ENCODE data around the gene CDH13. TPM values are rescaled to one million over a fixed set of nuclear protein-coding genes. Genes with fewer than 3 reads are reported as not detected.

CDH13 gene
- total and polyA plus RNA-seq, 2 experiments from 2014 or later: 1.6 to 4.4 TPM

DNA sequence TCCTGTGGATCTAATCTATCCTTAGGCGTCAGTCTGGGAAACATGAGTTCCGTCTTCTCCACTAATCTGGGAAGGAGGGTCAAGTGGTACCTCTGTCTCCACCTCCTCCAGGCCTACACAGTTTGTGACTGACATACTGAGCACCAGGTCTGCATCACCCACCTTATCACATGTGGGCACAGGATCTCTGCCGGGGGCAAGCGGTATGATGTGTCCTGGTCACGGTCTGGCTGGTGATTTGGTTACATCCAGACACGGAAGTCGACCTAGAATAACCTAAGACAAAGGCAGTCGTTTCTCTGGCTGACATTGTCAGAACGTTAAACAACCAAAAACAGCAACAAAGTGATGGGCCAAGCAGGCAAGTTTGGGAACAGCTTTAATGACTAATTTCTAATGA lies 1098.5 kb downstream of the CDH13 start:
- Histone ChIP-seq H3K4me1 (ENCODE audit: insufficient read depth) (peaks cover 5% of the 10 kb centered on the region; the same call in 1 of the 2 replicates), H3K36me3 (ENCODE audit: insufficient read depth) (no peaks in the 10 kb centered on the region), H3F3A (replicated peaks; ENCODE audit: low read depth) (no peaks in the 10 kb centered on the region), H2AFZ (no peak overlapping the region), H3K4me2 (no peak overlapping the region), H4K20me1 (replicated peaks; ENCODE audit: insufficient read depth) (no peaks in the 10 kb centered on the region), H3K27me3 (ENCODE audit: insufficient read depth) (no peaks in the 10 kb centered on the region), H3K4me3 (no peak overlapping the region), H3K27ac (ENCODE audit: low read depth) (no peak overlapping the region), H3K79me2 (replicated peaks; ENCODE audit: insufficient read depth) (no peaks in the 10 kb centered on the region), H3K9me2 (ENCODE audit: insufficient read depth) (no peaks in the 10 kb centered on the region; the same call in 1 of the 2 replicates)
- Mint-ChIP-seq H3K4me1 (peaks cover 2% of the 10 kb centered on the region; the same call in 1 of the 3 replicates), H3K27me3 (ENCODE audit: insufficient read depth, low read depth, poor library complexity) (peaks cover 11% of the 10 kb centered on the region), H3K4me3 (no peak overlapping the region), H3K36me3 (ENCODE audit: low read depth) (no peaks in the 10 kb centered on the region), H3K9me3 (no peaks in the 10 kb centered on the region), H3K27ac (no peak overlapping the region)
- ATAC-seq: no peak
- no peak for TF ChIP-seq EZH2 (IDR thresholded peaks at IDR 0.05; ENCODE audit: low read depth, unreplicated experiment)
- no peak for TF ChIP-seq ETS1 (IDR thresholded peaks at IDR 0.05)
- no peak for TF ChIP-seq ZNF331 (CRISPR knock-in tag; IDR thresholded peaks at IDR 0.05; ENCODE audit: low read depth)
- TF ChIP-seq CTCF (conservative IDR thresholded peaks at IDR 0.05; ENCODE audit: low read depth in 2 of 2): no peak
- TF ChIP-seq NANOG (IDR thresholded peaks at IDR 0.05; ENCODE audit: borderline replicate concordance): no peak
- TF ChIP-seq EZH2phosphoT487 (IDR thresholded peaks at IDR 0.05; ENCODE audit: unreplicated experiment): no peak
- no peak for TF ChIP-seq JUNB (IDR thresholded peaks at IDR 0.05; ENCODE audit: unreplicated experiment)
- TF ChIP-seq CREB1 (CRISPR knock-in tag; IDR thresholded peaks at IDR 0.05; ENCODE audit: low read depth): no peak
- TF ChIP-seq POLR2AphosphoS5 (IDR thresholded peaks at IDR 0.05; ENCODE audit: low read depth): no peak
- TF ChIP-seq REST (IDR thresholded peaks at IDR 0.05; ENCODE audit: unreplicated experiment): no peak
- no peak for TF ChIP-seq ZNF462 (CRISPR knock-in tag; IDR thresholded peaks at IDR 0.05)
- no peak for TF ChIP-seq STAT1 (IDR thresholded peaks at IDR 0.05; ENCODE audit: unreplicated experiment)
- TF ChIP-seq ZNF114 (CRISPR knock-in tag; IDR thresholded peaks at IDR 0.05): no peak
- no peak for DNase-seq (ENCODE audit: low spot score)

Data from GM23338 (cell line).